Measurements from ENCODE around the gene RNGTT. TPM values are rescaled to one million over a fixed set of nuclear protein-coding genes. Genes with fewer than 3 reads are reported as not detected.
A peak's percentile ranks its signal among the peaks of the same experiment; 100 is the strongest.

Gene RNGTT
- total and polyA plus RNA-seq, 8 donors, result 1.8 to 31.6 (median 5.8) TPM

GRCh38 chr6:89008815-89009374 lies 45.5 kb upstream of the RNGTT start:
- Histone ChIP-seq H3K27ac (no peak overlapping the region), H3K36me3 (no peaks in the 10 kb centered on the region), H3K4me1 (peaks cover 3 to 18% (median 9%) of the 10 kb centered on the region in 4 donors), H3K9me3 (no peaks in the 10 kb centered on the region), H3K27me3 (no peaks in the 10 kb centered on the region), H3K4me3 (no peak overlapping the region)
- WGBS, 5 donors, result 83 to 87% (median 86%) methylated on average over 5 of the region's 5 CpGs
- no peak for DNase-seq
- TF ChIP-seq POLR2AphosphoS5 (IDR thresholded peaks at IDR 0.05), result no peak
- TF ChIP-seq, protein P1, sequence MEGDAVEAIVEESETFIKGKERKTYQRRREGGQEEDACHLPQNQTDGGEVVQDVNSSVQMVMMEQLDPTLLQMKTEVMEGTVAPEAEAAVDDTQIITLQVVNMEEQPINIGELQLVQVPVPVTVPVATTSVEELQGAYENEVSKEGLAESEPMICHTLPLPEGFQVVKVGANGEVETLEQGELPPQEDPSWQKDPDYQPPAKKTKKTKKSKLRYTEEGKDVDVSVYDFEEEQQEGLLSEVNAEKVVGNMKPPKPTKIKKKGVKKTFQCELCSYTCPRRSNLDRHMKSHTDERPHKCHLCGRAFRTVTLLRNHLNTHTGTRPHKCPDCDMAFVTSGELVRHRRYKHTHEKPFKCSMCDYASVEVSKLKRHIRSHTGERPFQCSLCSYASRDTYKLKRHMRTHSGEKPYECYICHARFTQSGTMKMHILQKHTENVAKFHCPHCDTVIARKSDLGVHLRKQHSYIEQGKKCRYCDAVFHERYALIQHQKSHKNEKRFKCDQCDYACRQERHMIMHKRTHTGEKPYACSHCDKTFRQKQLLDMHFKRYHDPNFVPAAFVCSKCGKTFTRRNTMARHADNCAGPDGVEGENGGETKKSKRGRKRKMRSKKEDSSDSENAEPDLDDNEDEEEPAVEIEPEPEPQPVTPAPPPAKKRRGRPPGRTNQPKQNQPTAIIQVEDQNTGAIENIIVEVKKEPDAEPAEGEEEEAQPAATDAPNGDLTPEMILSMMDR (IDR thresholded peaks at IDR 0.05), result no peak
- TF ChIP-seq EP300 (IDR thresholded peaks at IDR 0.05), result no peak
- no peak for TF ChIP-seq POLR2A (IDR thresholded peaks at IDR 0.05)
- intact Hi-C loops (cut with DNase I; ENCODE audit: low total_unique reads), result no loop called here

GRCh38 chr6:89008001-89008814 lies 44.8 kb upstream of the RNGTT start:
- H3K9me3 ChIP-seq, result no peaks in the 10 kb centered on the region
- no peak for DNase-seq
- H3K27ac ChIP-seq, result no peak overlapping the region
- TF ChIP-seq POLR2AphosphoS5 (IDR thresholded peaks at IDR 0.05) (no peak), EP300 (IDR thresholded peaks at IDR 0.05) (no peak), POLR2A (IDR thresholded peaks at IDR 0.05) (no peak)
- TF ChIP-seq, protein P1 (IDR thresholded peaks at IDR 0.05), result no peak
- no peaks in the 10 kb centered on the region for H3K27me3 ChIP-seq
- 67 to 78% (median 75%) methylated on average over 8 of the region's 8 CpGs for WGBS, 5 donors
- H3K36me3 ChIP-seq, result no peaks in the 10 kb centered on the region
- intact Hi-C loops (cut with DNase I; ENCODE audit: low total_unique reads), result no loop called here
- peaks cover 3 to 18% (median 9%) of the 10 kb centered on the region in 4 donors for H3K4me1 ChIP-seq
- H3K4me3 ChIP-seq, result peak overlapping the region in 1 of 4 donors; percentile 13

DNA sequence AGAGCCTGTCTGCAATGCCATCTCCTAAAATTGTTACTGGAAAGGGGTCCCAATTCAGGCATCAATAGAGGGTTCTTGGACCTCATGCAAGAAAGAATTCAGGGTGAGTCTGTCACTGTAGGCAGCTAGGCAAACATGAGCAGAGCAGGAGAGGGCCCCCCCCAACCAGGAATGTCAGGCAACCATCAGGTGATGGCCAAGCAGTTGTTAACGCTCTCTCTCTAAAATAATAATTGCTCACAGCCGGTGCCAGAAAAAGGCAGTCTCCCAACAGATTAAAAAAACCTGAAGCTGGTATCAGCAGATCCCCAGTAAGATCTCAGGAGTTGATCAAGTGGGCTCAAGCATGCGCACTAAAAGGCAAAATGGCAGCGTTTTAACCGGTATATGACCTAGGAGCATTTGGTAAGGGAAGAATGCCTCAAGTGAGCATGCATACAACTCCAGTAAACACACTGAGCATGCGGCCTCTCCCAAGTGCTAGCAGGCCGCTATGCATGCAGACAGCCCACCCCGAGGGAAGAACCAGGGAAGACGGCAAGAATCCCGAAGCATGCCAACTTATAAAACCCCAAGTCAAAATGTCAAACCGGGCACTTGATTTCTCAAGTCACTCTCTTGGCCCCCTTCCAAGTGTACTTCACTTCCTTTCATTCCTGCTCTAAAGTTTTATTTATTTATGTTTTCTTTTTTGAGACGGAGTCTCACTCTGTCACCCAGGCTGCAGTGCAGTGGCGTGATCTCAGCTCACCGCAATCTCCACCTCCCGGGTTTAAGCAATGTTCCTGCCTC lies 44.0 kb upstream of the RNGTT start:
- Histone ChIP-seq H3K27me3 (no peaks in the 10 kb centered on the region), H3K9me3 (no peaks in the 10 kb centered on the region), H3K4me1 (peaks cover 3 to 18% (median 9%) of the 10 kb centered on the region in 4 donors), H3K27ac (no peak overlapping the region), H3K4me3 (peak overlapping the region in 1 of 4 donors; percentile 13), H3K36me3 (no peaks in the 10 kb centered on the region)
- DNase-seq, result peak in 1 of 2 donors; percentile 29
- WGBS, 5 donors, result 52 to 65% (median 58%) methylated on average over 15 of the region's 15 CpGs
- intact Hi-C loops (cut with DNase I; ENCODE audit: low total_unique reads), result no loop called here
- no peak for TF ChIP-seq POLR2AphosphoS5 (IDR thresholded peaks at IDR 0.05)
- no peak for TF ChIP-seq POLR2A (IDR thresholded peaks at IDR 0.05)
- no peak for TF ChIP-seq EP300 (IDR thresholded peaks at IDR 0.05)
- TF ChIP-seq, protein P1 (IDR thresholded peaks at IDR 0.05), result no peak

GRCh38 chr6:89002523-89002922 lies 39.1 kb upstream of the RNGTT start:
- Histone ChIP-seq H3K27ac (no peak overlapping the region), H3K27me3 (no peaks in the 10 kb centered on the region), H3K9me3 (no peaks in the 10 kb centered on the region), H3K36me3 (no peaks in the 10 kb centered on the region), H3K4me3 (no peak overlapping the region), H3K4me1 (peaks cover 2 to 8% (median 3%) of the 10 kb centered on the region in 4 donors)
- no peak for DNase-seq
- intact Hi-C loops (cut with DNase I; ENCODE audit: low total_unique reads), result no loop called here
- TF ChIP-seq EP300 (IDR thresholded peaks at IDR 0.05), result no peak
- 93 to 97% (median 94%) methylated on average over 4 of the region's 4 CpGs for WGBS, 5 donors
